Ovary (tissue), 9 donors: ENCODE measurements around the gene SERPINH1. TPM values are rescaled to one million over a fixed set of nuclear protein-coding genes. Genes with fewer than 3 reads are reported as not detected.

Source experiments
- DNase-seq, 5 donors: peaks; one replicate each; pipeline ENCODE4 v3.0.0-alpha.2; 2019 to 2020
- H3K27ac ChIP-seq, 2 donors: fragments of 200-600 bp; one replicate each; pipeline versions ENCODE4 v1.5.1 to v1.8.0; 2019 to 2022
- H3K27me3 ChIP-seq: fragments of 200-600 bp; one replicate; pipeline ENCODE4 v1.8.0; 2022
- H3K36me3 ChIP-seq: fragments of 200-600 bp; sonication (generic); one replicate; pipeline ENCODE4 v1.5.1; 2019
- H3K4me1 ChIP-seq: one replicate; pipeline ENCODE4 v1.8.1; 2013; ENCODE audit warnings: mild to moderate bottlenecking, moderate library complexity; ENCODE audit not compliant: insufficient read depth
- H3K4me3 ChIP-seq: fragments of 200-600 bp; sonication (generic); one replicate; pipeline ENCODE4 v1.5.1; 2017
- H3K9me3 ChIP-seq, 2 donors: fragments of 200-600 bp in 1 of 2; sonication (generic) in 1 of 2; one replicate each; pipeline versions ENCODE4 v1.5.1 to v1.8.1; 2013 to 2019; ENCODE audit warnings: mild to moderate bottlenecking in 1 of 2, moderate library complexity in 1 of 2
- CTCF ChIP-seq, 3 donors: fragments of 450-650 bp in 2 of 3; fragments of 200-600 bp in 1 of 3; IDR thresholded peaks; one replicate each; pipeline versions ENCODE4 v1.5.1 to v1.8.0; 2016 to 2022; ENCODE audit warnings: antibody characterized with exemption in 3 of 3, mild to moderate bottlenecking in 1 of 3
- EP300 ChIP-seq: sonication (generic); formaldehyde crosslinking; IDR thresholded peaks from one replicate; pipeline ENCODE4 v1.6.1; 2017; ENCODE audit warnings: antibody characterized with exemption
- POLR2A ChIP-seq: fragments of 450-650 bp; IDR thresholded peaks from one replicate; pipeline ENCODE4 v1.6.1; 2017; ENCODE audit warnings: antibody characterized with exemption, mild to moderate bottlenecking, moderate library complexity
- WGBS, 3 donors: extraction: QIAGEN DNeasy Blood & Tissue Kit in 1 of 3; methylation state at CpG; one replicate each; pipeline versions ENCODE4 v1.1.5 to v1.1.7; 2013 to 2017; 5-methylcytosine and 5-hydroxymethylcytosine counted together
- intact Hi-C, 4 donors: fragments of 100-400 bp; cut with DNase I; formaldehyde crosslinking; loops; one replicate each; pipeline versions ENCODE4 v1.11.0 to v1.15.1; 2022 to 2023
- polyA plus RNA-seq, 2 donors: library from polyadenylated mRNA; stranded (reverse); fragments of 200-250 nt in 1 of 2; fragments of 350-450 nt in 1 of 2; fragmentation: Illumina TruSeq in 1 of 2; extraction: RNeasy Lipid Tissue Mini Kit (QIAGEN cat#74804) in 1 of 2; gene quantifications; one replicate each; pipeline ENCODE4 v1.2.3, GENCODE V29; 2013 to 2014
- total RNA-seq, 7 donors: library from RNA; depleted of rRNA in 2 of 7; stranded (reverse); fragments of >200 nt in 2 of 7; fragmentation: NEBNext Ultra II Directional in 3 of 7; extraction: Animal tissue kit (Norgen Biotek cat#: 25700) in 3 of 7; gene quantifications; one replicate each; pipeline versions ENCODE4 v1.1.0 to v1.2.4, GENCODE V29; 2016 to 2023
- donor health status: DM: no; HTN: no; CAD: no; lungs with moderate emphysema.
- donor health status: DM: no; HTN: no; CAD: no.
- donor health status: Bipolar disorder and iron deficiency.
- donor health status: DM: yes; HTN: yes; CAD: no.
- donor health status: DM: no; HTN: no; CAD: no.
- donor health status: DM: yes; HTN: yes; CAD: no.

Gene SERPINH1
- total and polyA plus RNA-seq, 9 donors = 122 to 289 (median 183) TPM

GRCh38 chr11:75543806-75544205 is 18.2 kb upstream of the SERPINH1 start:
- intact Hi-C loops = loop anchor here in 3 of 4 donors (10.0 kb wide), 3 partner anchors 121 to 271 kb away; partner anchors contain the start of genes MAP6 (in 2 of the 3) and UVRAG (in 1 of the 3)
- DNase-seq = no peak
- TF ChIP-seq CTCF (IDR thresholded peaks at IDR 0.05) (no peak), POLR2A (no peak), EP300 (no peak)
- Histone ChIP-seq H3K27me3 (no peaks in the 10 kb centered on the region), H3K4me3 (no peak overlapping the region), H3K36me3 (no peaks in the 10 kb centered on the region), H3K9me3 (no peaks in the 10 kb centered on the region), H3K4me1 (peaks cover 14% of the 10 kb centered on the region), H3K27ac (no peak overlapping the region)
- 92 to 94% (median 92%) methylated on average over 6 of the region's 6 CpGs for WGBS, 3 donors

- H3K4me3 ChIP-seq = no peak overlapping the region
- intact Hi-C loops = loop anchor here (5.0 to 10.0 kb wide), 6 partner anchors 35 to 268 kb away; partner anchors contain the start of genes MAP6 (in 2 of the 4), DGAT2 (in 1 of the 4) and UVRAG (in 1 of the 4)
- DNase-seq = no peak
- 93 to 99% (median 94%) methylated on average over 1 of the region's 1 CpG for WGBS, 3 donors
- no peaks in the 10 kb centered on the region for H3K36me3 ChIP-seq
- peaks cover 4% of the 10 kb centered on the region for H3K4me1 ChIP-seq
- TF ChIP-seq POLR2A (no peak), CTCF (IDR thresholded peaks at IDR 0.05) (no peak), EP300 (no peak)
- no peak overlapping the region for H3K27ac ChIP-seq
- H3K9me3 ChIP-seq = no peaks in the 10 kb centered on the region
- H3K27me3 ChIP-seq = no peaks in the 10 kb centered on the region
These were observed 14.9 kb upstream of the SERPINH1 start for GRCh38 chr11:75547177-75547576.

GRCh38 chr11:75547617-75548058 is 14.4 kb upstream of the SERPINH1 start:
- H3K4me1 ChIP-seq = peaks cover 4% of the 10 kb centered on the region
- no peaks in the 10 kb centered on the region for H3K27me3 ChIP-seq
- 17 to 24% (median 23%) methylated on average over 7 of the region's 7 CpGs for WGBS, 3 donors
- peak; percentile 76 to 83 (median 81) for DNase-seq
- no peak overlapping the region for H3K27ac ChIP-seq
- no peaks in the 10 kb centered on the region for H3K9me3 ChIP-seq
- H3K4me3 ChIP-seq = no peak overlapping the region
- intact Hi-C loops = loop anchor here (2.0 to 10.0 kb wide), 7 partner anchors 35 to 267 kb away; partner anchors contain the start of genes MAP6 (in 2 of the 4), DGAT2 (in 1 of the 4) and UVRAG (in 1 of the 4)
- TF ChIP-seq EP300 (no peak), CTCF (IDR thresholded peaks at IDR 0.05) (peak; percentile 91 to 96 (median 92)), POLR2A (no peak)
- no peaks in the 10 kb centered on the region for H3K36me3 ChIP-seq

- Histone ChIP-seq H3K9me3 (no peaks in the 10 kb centered on the region), H3K4me1 (peaks cover 6% of the 10 kb centered on the region), H3K4me3 (no peak overlapping the region), H3K36me3 (no peaks in the 10 kb centered on the region), H3K27me3 (no peaks in the 10 kb centered on the region), H3K27ac (no peak overlapping the region)
- DNase-seq = no peak
- 96 to 99% (median 97%) methylated on average over 8 of the region's 8 CpGs for WGBS, 3 donors
- intact Hi-C loops = loop anchor here (2.0 to 10.0 kb wide), 7 partner anchors 34 to 266 kb away; partner anchors contain the start of genes MAP6 (in 2 of the 4), DGAT2 (in 1 of the 4) and UVRAG (in 1 of the 4)
- TF ChIP-seq EP300 (no peak), POLR2A (no peak)
These were observed 13.3 kb upstream of the SERPINH1 start for GRCh38 chr11:75548595-75549272.
